OCI-LY7 (cell line): ENCODE results near the gene EXOSC10. TPM values are rescaled to one million over a fixed set of nuclear protein-coding genes. Genes with fewer than 3 reads are reported as not detected.

Experiments used
- BruUV-seq: library from RNA; stranded (reverse); fragments of 400-500 nt; replicated peaks from 2 replicates; lab custom pipeline; 2021; lab: Mats Ljungman, UMichigan
- CTCF ChIA-PET: fragments of 300-600 bp; sonication (Branson Sonifier 250); formaldehyde crosslinking; loops from one replicate; lab custom pipeline; 2022; ENCODE audit warnings: antibody characterized with exemption; ENCODE audit not compliant: unreplicated experiment; lab: Charles Lee
- POLR2A ChIA-PET: fragments of 300-600 bp; sonication (Branson Sonifier 250); formaldehyde crosslinking; loops from one replicate; lab custom pipeline; 2022; ENCODE audit warnings: antibody characterized with exemption; lab: Charles Lee
- DNase-seq: peaks from one replicate; pipeline ENCODE4 v3.0.0-alpha.2; 2015; ENCODE audit warnings: low spot score
- H2AFZ ChIP-seq: fragments of 200-600 bp; sonication (generic), shearing (Covaris generic); 2 replicates; pipeline ENCODE4 v1.6.1; 2014; ENCODE audit warnings: mild to moderate bottlenecking, antibody characterized with exemption, low read length, moderate library complexity
- H3K27ac ChIP-seq: fragments of 200-600 bp; sonication (generic); 2 replicates; pipeline ENCODE4 v1.5.1; 2014; ENCODE audit warnings: mixed run types, low read depth, mild to moderate bottlenecking, moderate library complexity, low read length, inconsistent platforms; ENCODE audit not compliant: poor library complexity, severe bottlenecking
- H3K36me3 ChIP-seq: fragments of 200-600 bp; sonication (generic); 2 replicates; pipeline ENCODE4 v1.6.1; 2014; ENCODE audit warnings: mild to moderate bottlenecking, antibody characterized with exemption, low read length, moderate library complexity, mixed read lengths; ENCODE audit not compliant: insufficient read depth
- H3K4me1 ChIP-seq: fragments of 200-600 bp; sonication (generic); 2 replicates; pipeline ENCODE4 v1.5.1; 2014; ENCODE audit warnings: mild to moderate bottlenecking, low read length; ENCODE audit not compliant: insufficient read depth, poor library complexity, severe bottlenecking
- H3K4me2 ChIP-seq: fragments of 200-600 bp; sonication (generic); 2 replicates; pipeline ENCODE4 v1.6.1; 2014; ENCODE audit warnings: mild to moderate bottlenecking, low read length
- H3K4me3 ChIP-seq: fragments of 200-600 bp; sonication (generic); 2 replicates; pipeline ENCODE4 v1.5.1; 2014; ENCODE audit warnings: mild to moderate bottlenecking, low read depth, low read length; ENCODE audit not compliant: poor library complexity, severe bottlenecking
- H3K79me2 ChIP-seq: fragments of 200-600 bp; sonication (generic); 2 replicates; pipeline ENCODE4 v1.6.1; 2016; ENCODE audit warnings: low read depth, mild to moderate bottlenecking, low read length, moderate library complexity, mixed read lengths; ENCODE audit not compliant: insufficient read depth
- H3K9me2 ChIP-seq: fragments of 200-600 bp; sonication (generic); 2 replicates; pipeline ENCODE4 v1.6.1; 2016; ENCODE audit warnings: mild to moderate bottlenecking, low read length, mixed read lengths; ENCODE audit not compliant: insufficient read depth
- H3K9me3 ChIP-seq: fragments of 200-600 bp; sonication (generic); 2 replicates; pipeline ENCODE4 v1.6.1; 2014; ENCODE audit warnings: mild to moderate bottlenecking, mixed run types, low read length, mixed read lengths
- H4K20me1 ChIP-seq: fragments of 200-600 bp; sonication (generic); 2 replicates; pipeline ENCODE4 v1.6.1; 2014; ENCODE audit warnings: mild to moderate bottlenecking, antibody characterized with exemption, low read length, moderate library complexity, mixed read lengths; ENCODE audit not compliant: insufficient read depth
- EZH2phosphoT487 ChIP-seq: fragments of 200-600 bp; sonication (generic); IDR thresholded peaks from 2 replicates; pipeline ENCODE4 v1.6.1; 2018; ENCODE audit warnings: low read depth, borderline replicate concordance, mild to moderate bottlenecking, mixed run types, antibody characterized with exemption, low read length, moderate library complexity, mixed read lengths
- intact Hi-C: fragments of 100-400 bp; cut with micrococcal nuclease; formaldehyde crosslinking; loops from one replicate; pipeline ENCODE4 v1.10.0; 2022; ENCODE audit not compliant: unreplicated experiment
- total RNA-seq, 2 experiments: library from RNA; depleted of rRNA in 1 of 2; stranded (reverse); fragments of >200 nt in 1 of 2; shearing (Covaris generic) in 1 of 2; gene quantifications; 2 replicates each; pipeline ENCODE4 v1.2.3, GENCODE V29; 2014 to 2022
- TF ChIP-seq, protein P1 (sequence below): fragments of 200-600 bp; sonication (generic); conservative IDR thresholded peaks from 2 replicates; pipeline ENCODE4 v1.5.1; 2014; ENCODE audit warnings: mild to moderate bottlenecking, antibody characterized with exemption, low read length, moderate library complexity, mixed read lengths

Gene EXOSC10
- total RNA-seq, 2 experiments from 2014 or later: 75.1 to 91.9 TPM

DNA sequence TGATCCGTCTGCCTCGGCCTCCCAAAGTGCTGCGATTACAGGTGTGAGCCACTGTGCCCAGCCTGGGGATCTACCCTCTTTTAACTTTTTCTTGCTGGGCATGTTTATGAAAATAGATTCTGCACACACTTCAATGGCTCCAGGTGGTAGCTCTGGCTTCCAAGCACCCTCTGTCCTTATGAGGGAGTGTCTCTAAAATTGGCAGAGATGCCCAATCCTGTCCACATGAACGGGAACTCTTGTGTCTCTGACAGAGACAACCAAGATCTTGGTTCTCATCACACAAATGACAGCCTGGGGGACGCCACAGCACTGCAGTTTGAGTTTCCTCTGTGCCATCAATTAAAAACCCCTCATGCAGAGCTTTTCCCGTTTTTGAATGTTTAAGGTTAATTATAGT, 46.1 kb upstream of the EXOSC10 start:
- Histone ChIP-seq H3K36me3 (peaks cover 79% of the 10 kb centered on the region), H2AFZ (no peak overlapping the region)
- POLR2A ChIA-PET: interaction anchor here (0.6 to 1.9 kb wide), 2 partner anchors 58 to 367 kb away, joined by 4 to 5 read pairs; no protein-coding TSS in a partner anchor

DNA sequence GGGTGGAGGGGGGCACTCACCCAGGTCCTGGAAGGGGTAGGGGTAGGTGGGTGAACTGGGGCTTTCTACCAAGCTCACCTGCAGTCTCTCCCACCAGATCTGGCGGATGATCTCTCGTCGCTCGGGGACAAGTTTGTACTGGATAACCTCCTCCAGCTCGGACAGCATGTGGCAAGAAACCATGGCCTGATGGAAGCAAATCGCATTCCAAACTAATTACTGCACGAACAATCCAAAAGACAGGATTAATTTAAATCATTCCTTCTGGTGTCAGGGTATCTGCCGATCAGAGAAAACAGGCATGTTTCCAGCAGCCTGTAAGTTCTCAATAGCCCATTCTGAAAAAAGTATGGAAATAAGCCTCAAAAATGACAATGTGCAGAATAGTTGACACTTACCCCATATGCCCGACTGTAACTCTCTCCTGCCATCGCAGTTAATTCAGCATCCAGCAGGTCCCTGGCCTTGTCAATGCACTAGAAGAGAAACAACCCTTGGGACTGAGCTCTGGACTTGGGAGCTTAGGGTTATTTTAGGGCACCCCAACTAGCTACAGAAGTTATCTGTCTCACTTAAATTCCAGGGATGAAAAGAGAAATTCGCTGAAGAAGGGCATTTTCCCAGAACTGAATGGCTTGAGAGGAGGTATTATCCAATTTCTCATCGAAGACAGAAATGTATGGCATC, 45.0 kb upstream of the EXOSC10 start:
- H3K4me3 ChIP-seq: no peak overlapping the region
- H4K20me1 ChIP-seq: no peaks in the 10 kb centered on the region
- CTCF ChIA-PET: no interaction called here
- H3K4me1 ChIP-seq: peaks cover 11% of the 10 kb centered on the region
- intact Hi-C loops: no loop called here
- no peak overlapping the region for H2AFZ ChIP-seq
- POLR2A ChIA-PET: interaction anchor here (0.6 kb wide), 1 partner anchor 208 kb away, joined by 4 read pairs; no protein-coding TSS in a partner anchor
- H3K36me3 ChIP-seq: peaks cover 78% of the 10 kb centered on the region
- H3K9me3 ChIP-seq: no peaks in the 10 kb centered on the region
- H3K4me2 ChIP-seq: no peak overlapping the region
- no peak overlapping the region for H3K27ac ChIP-seq
- no TSS peak for BruUV-seq
- H3K9me2 ChIP-seq: no peaks in the 10 kb centered on the region
- no peak for DNase-seq
- TF ChIP-seq, protein P1, sequence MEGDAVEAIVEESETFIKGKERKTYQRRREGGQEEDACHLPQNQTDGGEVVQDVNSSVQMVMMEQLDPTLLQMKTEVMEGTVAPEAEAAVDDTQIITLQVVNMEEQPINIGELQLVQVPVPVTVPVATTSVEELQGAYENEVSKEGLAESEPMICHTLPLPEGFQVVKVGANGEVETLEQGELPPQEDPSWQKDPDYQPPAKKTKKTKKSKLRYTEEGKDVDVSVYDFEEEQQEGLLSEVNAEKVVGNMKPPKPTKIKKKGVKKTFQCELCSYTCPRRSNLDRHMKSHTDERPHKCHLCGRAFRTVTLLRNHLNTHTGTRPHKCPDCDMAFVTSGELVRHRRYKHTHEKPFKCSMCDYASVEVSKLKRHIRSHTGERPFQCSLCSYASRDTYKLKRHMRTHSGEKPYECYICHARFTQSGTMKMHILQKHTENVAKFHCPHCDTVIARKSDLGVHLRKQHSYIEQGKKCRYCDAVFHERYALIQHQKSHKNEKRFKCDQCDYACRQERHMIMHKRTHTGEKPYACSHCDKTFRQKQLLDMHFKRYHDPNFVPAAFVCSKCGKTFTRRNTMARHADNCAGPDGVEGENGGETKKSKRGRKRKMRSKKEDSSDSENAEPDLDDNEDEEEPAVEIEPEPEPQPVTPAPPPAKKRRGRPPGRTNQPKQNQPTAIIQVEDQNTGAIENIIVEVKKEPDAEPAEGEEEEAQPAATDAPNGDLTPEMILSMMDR: no peak
- TF ChIP-seq EZH2phosphoT487: no peak
- H3K79me2 ChIP-seq: no peaks in the 10 kb centered on the region

More for the DNA sequence above, 46.1 kb upstream of the EXOSC10 start:
- Histone ChIP-seq H3K9me2 (no peaks in the 10 kb centered on the region), H3K27ac (no peak overlapping the region), H3K4me2 (no peak overlapping the region), H3K4me1 (peaks cover 11% of the 10 kb centered on the region), H4K20me1 (no peaks in the 10 kb centered on the region), H3K79me2 (no peaks in the 10 kb centered on the region), H3K4me3 (no peak overlapping the region), H3K9me3 (no peaks in the 10 kb centered on the region)
- TF ChIP-seq EZH2phosphoT487: no peak
- TF ChIP-seq, protein P1: no peak
- CTCF ChIA-PET: no interaction called here
- DNase-seq: no peak
- no TSS peak for BruUV-seq
- intact Hi-C loops: no loop called here

DNA sequence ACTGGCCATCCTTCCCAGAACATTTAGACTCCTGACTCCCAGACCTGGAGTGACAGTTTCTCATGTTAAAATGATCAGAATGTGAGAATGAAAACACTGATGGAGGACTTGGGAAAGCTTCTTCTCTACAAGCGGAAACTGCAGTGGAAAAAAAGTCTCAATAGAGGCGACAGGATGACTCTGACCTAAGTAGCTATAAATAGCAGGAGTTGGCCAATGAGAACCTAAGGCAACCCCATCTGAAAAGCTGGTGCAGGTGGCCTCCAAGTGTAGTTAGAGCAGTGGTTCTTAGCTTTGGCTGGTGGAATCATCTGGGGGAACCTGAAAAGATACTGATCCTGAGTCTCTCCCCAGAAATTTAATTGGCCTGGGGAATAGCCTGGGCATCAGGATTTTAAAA, 44.2 kb upstream of the EXOSC10 start:
- Histone ChIP-seq H4K20me1 (no peaks in the 10 kb centered on the region), H3K27ac (no peak overlapping the region), H3K36me3 (peaks cover 76% of the 10 kb centered on the region), H3K4me3 (no peak overlapping the region), H3K9me3 (no peaks in the 10 kb centered on the region), H3K4me2 (0 out of 2 replicates have a peak overlapping the region, but pooled peaks have one; percentile 8), H3K9me2 (no peaks in the 10 kb centered on the region), H3K79me2 (no peaks in the 10 kb centered on the region), H2AFZ (no peak overlapping the region), H3K4me1 (peaks cover 11% of the 10 kb centered on the region)
- POLR2A ChIA-PET: interaction anchor here (0.6 to 0.7 kb wide), 2 partner anchors 12 to 207 kb away, joined by 3 to 4 read pairs; no protein-coding TSS in a partner anchor
- intact Hi-C loops: no loop called here
- peak; percentile 48 for DNase-seq
- BruUV-seq: no TSS peak
- TF ChIP-seq, protein P1: no peak
- TF ChIP-seq EZH2phosphoT487: no peak
- CTCF ChIA-PET: no interaction called here
